ENCODE results near the gene MAGI1. TPM values are rescaled to one million over a fixed set of nuclear protein-coding genes. Genes with fewer than 3 reads are reported as not detected.

The MAGI1 gene
- total RNA-seq, result 20.1 and 21.9 TPM in 2 replicates
- long read RNA-seq, partial matches to known transcripts, result 0 of 9 reads
- long read RNA-seq, other reads (novel, unspliced or antisense), result 9 of 9 reads

DNA sequence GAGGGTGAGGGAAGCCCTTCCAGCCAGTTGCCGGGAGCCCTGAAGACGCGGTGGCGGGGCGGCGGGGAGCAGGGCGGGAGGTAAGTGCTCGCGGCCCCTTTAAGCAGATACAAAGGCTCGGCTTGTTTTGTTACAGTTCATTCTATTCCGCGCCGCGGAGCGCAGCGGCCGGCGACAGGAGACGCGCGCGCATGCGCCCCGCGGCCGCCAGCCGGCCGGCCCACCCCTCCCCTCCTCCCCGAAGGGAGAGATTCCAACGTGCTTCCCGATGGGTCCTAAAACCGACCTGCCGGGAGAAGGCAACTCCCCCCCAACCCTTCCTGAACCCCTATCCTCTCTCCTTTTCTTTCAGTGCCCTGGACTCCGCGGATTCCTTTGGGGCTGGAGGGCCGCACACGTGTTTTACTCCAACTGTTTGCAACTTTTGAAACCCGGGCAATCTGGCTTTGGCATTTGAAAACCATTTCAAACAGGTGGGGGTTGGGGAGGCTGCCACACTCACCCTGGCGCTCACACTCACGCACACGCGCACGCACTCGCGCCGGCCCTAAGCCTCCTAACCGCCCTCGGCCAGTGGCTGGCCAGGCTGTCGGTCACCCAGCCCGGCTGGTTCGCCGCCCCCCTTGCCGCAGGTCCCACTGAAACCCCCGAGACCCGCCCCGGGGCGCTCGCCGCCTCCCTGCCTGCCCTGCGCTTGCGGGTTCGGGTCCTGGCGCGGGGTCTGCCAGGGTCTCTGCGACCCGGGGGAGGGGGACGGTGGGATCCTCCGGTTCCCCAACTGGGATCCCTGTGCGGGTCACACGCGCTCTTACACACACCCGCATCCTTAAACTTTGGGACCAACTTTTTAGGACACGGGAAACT is at the start of gene MAGI1:
Gene MAGI1 (minus strand): TSS at position 193 of the 864 bp plus-strand sequence. CDS start 610 bp downstream, outside the sequence.
- peaks cover 4% of the 10 kb centered on the region for H3K36me3 Mint-ChIP-seq (ENCODE audit: unreplicated experiment)
- H3K27me3 Mint-ChIP-seq (ENCODE audit: unreplicated experiment), result no peaks in the 10 kb centered on the region
- H3K4me1 Mint-ChIP-seq (ENCODE audit: unreplicated experiment), result peaks cover 54% of the 10 kb centered on the region
- H3K4me3 Mint-ChIP-seq (ENCODE audit: unreplicated experiment), result peak within 1 kb of the TSS; percentile 98
- H3K27ac Mint-ChIP-seq (ENCODE audit: unreplicated experiment), result peak within 1 kb of the TSS; percentile 96
- peak; percentile 96 for DNase-seq (ENCODE audit: extremely low spot score, unreplicated experiment)
- H3K9me3 Mint-ChIP-seq (ENCODE audit: unreplicated experiment), result no peaks in the 10 kb centered on the region
- TF ChIP-seq CTCF (IDR thresholded peaks at IDR 0.05), result no peak

DNA sequence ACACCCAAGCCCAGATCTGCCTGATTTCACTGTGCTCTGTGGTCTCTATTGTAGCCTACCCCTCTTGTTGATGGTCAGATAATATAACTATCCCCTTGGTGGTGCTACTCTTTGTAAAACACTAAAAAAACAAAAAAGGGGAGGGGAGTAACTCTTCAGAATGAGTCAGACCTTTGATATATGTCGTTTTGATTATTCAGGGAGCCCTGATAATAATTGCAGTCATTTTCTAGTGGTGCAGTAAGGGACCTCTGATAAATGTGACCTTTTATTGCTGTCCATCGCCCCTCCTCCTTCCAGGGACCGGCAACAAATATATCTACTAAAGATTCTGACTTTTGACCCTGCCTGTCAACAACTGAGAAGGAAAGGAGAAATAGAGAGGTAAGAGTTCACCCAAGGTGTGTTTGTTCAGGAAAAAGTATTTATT is 45.1 kb upstream of the MAGI1 start:
- no peak for DNase-seq (ENCODE audit: extremely low spot score, unreplicated experiment)
- no peak overlapping the region for H3K27ac Mint-ChIP-seq (ENCODE audit: unreplicated experiment)
- H3K4me1 Mint-ChIP-seq (ENCODE audit: unreplicated experiment), result no peaks in the 10 kb centered on the region
- no peaks in the 10 kb centered on the region for H3K36me3 Mint-ChIP-seq (ENCODE audit: unreplicated experiment)
- no peak overlapping the region for H3K4me3 Mint-ChIP-seq (ENCODE audit: unreplicated experiment)
- no peak for TF ChIP-seq CTCF (IDR thresholded peaks at IDR 0.05)
- H3K9me3 Mint-ChIP-seq (ENCODE audit: unreplicated experiment), result no peaks in the 10 kb centered on the region
- H3K27me3 Mint-ChIP-seq (ENCODE audit: unreplicated experiment), result no peaks in the 10 kb centered on the region

DNA sequence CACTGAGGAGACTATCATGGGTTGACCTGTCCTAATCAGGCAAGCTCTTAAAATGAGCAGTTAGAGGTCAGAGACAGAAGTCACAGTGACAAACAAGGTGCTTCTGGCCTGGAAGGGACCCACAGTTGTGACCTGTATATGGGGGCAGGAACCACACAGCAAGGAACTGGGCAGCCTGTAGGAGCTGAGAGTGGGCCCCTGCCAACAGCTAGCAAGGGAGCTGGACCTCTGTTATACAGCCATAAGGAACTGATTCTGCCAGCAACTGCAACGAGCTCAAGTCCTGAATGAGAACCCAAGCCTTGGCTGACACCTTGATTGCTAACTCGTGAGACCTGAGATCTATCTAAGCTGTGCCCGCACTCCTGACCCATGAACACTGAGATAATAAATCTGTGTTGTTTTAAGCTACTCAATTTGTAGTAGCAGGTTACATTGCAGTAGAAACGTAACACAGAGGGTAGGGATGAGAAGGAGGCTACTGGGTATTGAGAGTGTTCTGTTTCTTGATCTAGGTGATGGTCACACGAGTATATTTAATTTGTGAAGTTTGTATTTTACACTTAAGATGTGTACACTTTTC is 44.5 kb upstream of the MAGI1 start:
- TF ChIP-seq CTCF (IDR thresholded peaks at IDR 0.05), result no peak
- H3K27ac Mint-ChIP-seq (ENCODE audit: unreplicated experiment), result no peak overlapping the region
- H3K36me3 Mint-ChIP-seq (ENCODE audit: unreplicated experiment), result no peaks in the 10 kb centered on the region
- DNase-seq (ENCODE audit: extremely low spot score, unreplicated experiment), result no peak
- no peaks in the 10 kb centered on the region for H3K27me3 Mint-ChIP-seq (ENCODE audit: unreplicated experiment)
- no peak overlapping the region for H3K4me3 Mint-ChIP-seq (ENCODE audit: unreplicated experiment)
- H3K4me1 Mint-ChIP-seq (ENCODE audit: unreplicated experiment), result no peaks in the 10 kb centered on the region
- H3K9me3 Mint-ChIP-seq (ENCODE audit: unreplicated experiment), result no peaks in the 10 kb centered on the region

DNA sequence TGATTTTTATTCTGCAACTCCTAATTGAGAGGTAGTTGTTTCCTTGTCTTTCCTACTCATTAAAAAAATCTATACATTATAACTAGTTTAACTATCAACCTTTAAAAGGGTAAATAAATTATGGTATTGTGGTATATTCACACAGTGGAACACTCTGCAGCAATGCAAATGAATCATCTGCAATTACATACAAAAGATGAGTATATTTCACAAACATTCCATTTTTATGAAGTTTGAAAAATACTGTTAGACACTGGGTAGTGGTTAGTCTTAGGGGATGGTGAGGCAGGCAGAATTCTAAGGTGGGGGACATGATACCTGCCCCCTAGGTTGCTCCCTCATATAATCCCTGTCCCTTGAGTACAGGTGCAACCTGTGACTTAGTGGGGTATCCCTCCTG is 44.0 kb upstream of the MAGI1 start:
- no peak overlapping the region for H3K4me3 Mint-ChIP-seq (ENCODE audit: unreplicated experiment)
- H3K27me3 Mint-ChIP-seq (ENCODE audit: unreplicated experiment), result no peaks in the 10 kb centered on the region
- TF ChIP-seq CTCF (IDR thresholded peaks at IDR 0.05), result no peak
- no peak overlapping the region for H3K27ac Mint-ChIP-seq (ENCODE audit: unreplicated experiment)
- no peak for DNase-seq (ENCODE audit: extremely low spot score, unreplicated experiment)
- no peaks in the 10 kb centered on the region for H3K9me3 Mint-ChIP-seq (ENCODE audit: unreplicated experiment)
- peaks cover under 1% of the 10 kb centered on the region for H3K4me1 Mint-ChIP-seq (ENCODE audit: unreplicated experiment)
- H3K36me3 Mint-ChIP-seq (ENCODE audit: unreplicated experiment), result no peaks in the 10 kb centered on the region

- Mint-ChIP-seq H3K9me3 (ENCODE audit: unreplicated experiment) (no peaks in the 10 kb centered on the region), H3K4me1 (ENCODE audit: unreplicated experiment) (peaks cover 17% of the 10 kb centered on the region), H3K4me3 (ENCODE audit: unreplicated experiment) (no peak overlapping the region), H3K27ac (ENCODE audit: unreplicated experiment) (no peak overlapping the region), H3K27me3 (ENCODE audit: unreplicated experiment) (no peaks in the 10 kb centered on the region), H3K36me3 (ENCODE audit: unreplicated experiment) (no peaks in the 10 kb centered on the region)
- no peak for DNase-seq (ENCODE audit: extremely low spot score, unreplicated experiment)
- TF ChIP-seq CTCF (IDR thresholded peaks at IDR 0.05), result no peak
Observed at GRCh38 chr3:66080167-66080566, 41.4 kb upstream of the MAGI1 start.

All from osteocyte (in vitro differentiated cells).